WERI-Rb-1 (cell line): ENCODE results near the gene FAM111A.
"Not testable (repeated sequence)": the region's sequence is repeated elsewhere in the genome, so short reads cannot be mapped to it uniquely, and the experiment has no call there.

Source experiments
- DNase-seq: peaks from one replicate; pipeline ENCODE4 v3.0.0-alpha.2; 2020
- H3K27ac ChIP-seq: fragments of 250-450 bp; sonication (Bioruptor Pico); 2 replicates; pipeline ENCODE4 v1.5.1; 2020; ENCODE audit warnings: mild to moderate bottlenecking, moderate library complexity
- H3K27me3 ChIP-seq: fragments of 250-450 bp; sonication (Bioruptor Pico); 2 replicates; pipeline ENCODE4 v1.5.1; 2021; ENCODE audit warnings: mild to moderate bottlenecking, low read depth, moderate library complexity; ENCODE audit not compliant: insufficient read depth, severe bottlenecking
- H3K36me3 ChIP-seq: fragments of 250-450 bp; sonication (Bioruptor Pico); 2 replicates; pipeline ENCODE4 v1.5.1; 2020; ENCODE audit warnings: mild to moderate bottlenecking, moderate library complexity
- H3K4me3 ChIP-seq: 2 replicates; pipeline ENCODE4 v1.5.1; 2011; ENCODE audit warnings: low read depth, mild to moderate bottlenecking, control low read depth, low read length
- H3K9me3 ChIP-seq: fragments of 250-450 bp; sonication (Bioruptor Pico); 2 replicates; pipeline ENCODE4 v1.5.1; 2021; ENCODE audit warnings: mild to moderate bottlenecking, moderate library complexity; ENCODE audit not compliant: severe bottlenecking
- TF ChIP-seq, protein P1 (sequence below): IDR thresholded peaks from 2 replicates; pipeline ENCODE4 v1.5.1; 2011; ENCODE audit warnings: low read depth, mild to moderate bottlenecking, control low read depth, inconsistent platforms, low read length

FAM111A gene

DNA sequence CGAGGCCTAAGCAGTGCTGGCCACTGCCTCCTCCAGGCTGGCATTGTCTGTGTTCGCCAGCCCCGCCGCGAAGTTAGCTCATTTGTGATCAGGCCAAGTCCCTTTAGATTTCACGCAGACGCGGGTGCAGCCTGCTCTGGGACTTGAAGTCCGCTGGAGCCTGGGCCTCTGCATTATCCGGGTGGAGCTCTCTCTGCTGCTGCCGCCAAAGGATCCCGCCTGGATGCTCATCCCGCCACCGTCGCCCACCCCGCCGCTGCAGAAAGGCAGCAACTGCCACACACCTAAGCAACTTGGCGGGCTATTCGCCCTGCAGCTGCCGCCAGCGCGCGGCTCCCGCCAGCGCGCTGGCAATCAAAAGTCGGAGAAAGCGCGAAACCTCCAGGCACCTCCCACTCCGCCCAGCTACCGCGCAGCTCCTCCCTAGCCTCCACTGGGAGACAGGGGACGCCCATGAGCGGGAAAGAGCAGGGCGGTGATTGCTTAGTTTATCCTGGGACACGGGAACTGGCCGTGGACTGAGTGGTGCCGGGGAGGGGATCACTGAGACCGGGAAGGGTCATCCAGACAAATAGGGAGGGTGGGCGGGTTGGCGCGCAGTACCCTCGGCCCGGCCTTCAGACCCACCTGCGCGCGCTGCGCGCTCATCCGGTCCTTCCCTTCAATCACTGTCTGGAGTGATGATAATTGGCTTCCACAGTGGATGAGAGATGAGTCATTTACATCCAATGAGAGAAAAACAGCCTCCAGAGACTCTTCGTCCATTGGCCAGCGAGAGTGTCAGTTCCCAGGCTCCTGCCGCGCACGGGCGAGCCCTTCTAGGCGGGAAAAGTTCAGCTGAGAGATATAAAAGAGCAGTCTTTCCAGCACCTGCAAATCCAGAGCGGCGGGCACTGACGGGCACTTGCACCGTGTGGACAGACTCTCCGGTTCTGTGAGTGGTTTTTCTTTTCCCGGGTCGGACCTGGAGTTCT lies 36.0 kb upstream of the FAM111A start, which contains the start of gene FAM111B:
FAM111B (plus strand) TSS at position 875 of the 974 bp plus-strand sequence. CDS start 2,389 bp downstream, outside the sequence.
- Histone ChIP-seq H3K4me3 (no peak within 1 kb of the TSS), H3K36me3 (no peaks in the 10 kb centered on the region), H3K27ac (no peak within 1 kb of the TSS), H3K27me3 (peaks cover 26% of the 10 kb centered on the region), H3K9me3 (no peaks in the 10 kb centered on the region)
- no peak for DNase-seq
- TF ChIP-seq, protein P1, sequence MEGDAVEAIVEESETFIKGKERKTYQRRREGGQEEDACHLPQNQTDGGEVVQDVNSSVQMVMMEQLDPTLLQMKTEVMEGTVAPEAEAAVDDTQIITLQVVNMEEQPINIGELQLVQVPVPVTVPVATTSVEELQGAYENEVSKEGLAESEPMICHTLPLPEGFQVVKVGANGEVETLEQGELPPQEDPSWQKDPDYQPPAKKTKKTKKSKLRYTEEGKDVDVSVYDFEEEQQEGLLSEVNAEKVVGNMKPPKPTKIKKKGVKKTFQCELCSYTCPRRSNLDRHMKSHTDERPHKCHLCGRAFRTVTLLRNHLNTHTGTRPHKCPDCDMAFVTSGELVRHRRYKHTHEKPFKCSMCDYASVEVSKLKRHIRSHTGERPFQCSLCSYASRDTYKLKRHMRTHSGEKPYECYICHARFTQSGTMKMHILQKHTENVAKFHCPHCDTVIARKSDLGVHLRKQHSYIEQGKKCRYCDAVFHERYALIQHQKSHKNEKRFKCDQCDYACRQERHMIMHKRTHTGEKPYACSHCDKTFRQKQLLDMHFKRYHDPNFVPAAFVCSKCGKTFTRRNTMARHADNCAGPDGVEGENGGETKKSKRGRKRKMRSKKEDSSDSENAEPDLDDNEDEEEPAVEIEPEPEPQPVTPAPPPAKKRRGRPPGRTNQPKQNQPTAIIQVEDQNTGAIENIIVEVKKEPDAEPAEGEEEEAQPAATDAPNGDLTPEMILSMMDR = no peak

DNA sequence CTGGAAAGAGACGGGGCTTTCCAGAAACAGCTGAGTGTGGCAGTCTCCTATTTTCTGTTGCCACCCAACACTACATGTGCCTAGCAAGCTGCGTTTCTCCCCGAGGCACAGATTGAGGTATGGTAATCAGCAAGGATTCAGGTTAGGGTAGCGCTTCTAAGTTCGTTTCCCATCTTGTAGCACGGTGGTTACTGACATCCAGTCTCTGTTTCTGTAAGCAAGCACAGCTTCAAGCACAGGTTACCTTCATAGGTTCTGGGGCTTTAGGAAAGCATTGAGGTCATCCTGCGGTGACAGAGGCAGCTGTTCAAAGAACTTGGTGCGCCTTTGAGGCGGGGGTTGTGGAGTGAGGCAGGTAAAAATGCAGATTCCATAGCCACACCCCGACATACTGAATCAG lies 34.9 kb upstream of the FAM111A start:
- H3K27me3 ChIP-seq = peaks cover 30% of the 10 kb centered on the region
- DNase-seq, H3K9me3 ChIP-seq, H3K4me3 ChIP-seq, H3K27ac ChIP-seq, H3K36me3 ChIP-seq: not testable (repeated sequence)

DNA sequence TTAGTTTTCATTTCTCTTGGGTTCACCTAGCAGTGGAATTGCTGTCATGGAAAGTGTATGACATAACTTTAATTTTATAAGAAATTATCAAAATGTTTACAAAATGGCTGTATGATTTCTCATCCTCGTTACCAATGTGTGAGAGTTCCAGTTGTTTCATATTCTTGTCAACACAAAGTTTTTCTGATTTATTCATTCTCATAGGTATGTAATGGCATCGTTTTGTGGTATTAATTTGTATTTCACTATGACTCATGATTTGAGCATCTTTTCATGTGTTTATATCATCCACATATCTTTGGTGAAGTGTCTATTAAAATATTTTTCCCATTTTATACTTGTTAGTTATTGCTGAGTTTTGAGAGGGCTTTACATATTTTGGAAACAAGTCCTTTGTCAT lies 30.2 kb upstream of the FAM111A start:
- H3K27ac ChIP-seq = no peak overlapping the region
- DNase-seq = no peak
- TF ChIP-seq, protein P1 = no peak
- H3K36me3 ChIP-seq = no peaks in the 10 kb centered on the region
- H3K4me3 ChIP-seq = no peak overlapping the region
- H3K27me3 ChIP-seq = peaks cover 24% of the 10 kb centered on the region
- H3K9me3 ChIP-seq = no peaks in the 10 kb centered on the region

DNA sequence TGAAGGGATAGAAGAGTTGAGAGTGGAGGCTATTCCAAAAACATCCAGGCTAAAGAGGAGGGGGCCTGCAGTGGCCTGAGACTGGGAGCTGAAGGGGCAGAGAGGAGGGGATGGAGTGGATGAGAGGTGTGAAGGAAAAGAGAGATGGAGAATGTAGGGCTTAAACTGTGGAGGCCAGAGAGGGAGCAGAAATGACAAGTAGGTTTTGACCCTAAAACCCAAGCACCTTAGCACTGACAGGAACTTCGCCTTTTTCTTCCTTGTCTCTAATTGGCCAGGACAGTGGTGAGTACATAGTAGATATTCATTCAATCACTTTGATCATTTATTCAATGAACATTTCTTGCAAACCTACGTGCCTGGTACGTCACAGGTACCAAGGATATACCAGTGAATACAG lies 28.3 kb upstream of the FAM111A start:
- Histone ChIP-seq H3K9me3 (no peaks in the 10 kb centered on the region), H3K36me3 (no peaks in the 10 kb centered on the region), H3K4me3 (no peak overlapping the region), H3K27ac (no peak overlapping the region), H3K27me3 (peaks cover 21% of the 10 kb centered on the region)
- TF ChIP-seq, protein P1 = no peak
- no peak for DNase-seq

DNA sequence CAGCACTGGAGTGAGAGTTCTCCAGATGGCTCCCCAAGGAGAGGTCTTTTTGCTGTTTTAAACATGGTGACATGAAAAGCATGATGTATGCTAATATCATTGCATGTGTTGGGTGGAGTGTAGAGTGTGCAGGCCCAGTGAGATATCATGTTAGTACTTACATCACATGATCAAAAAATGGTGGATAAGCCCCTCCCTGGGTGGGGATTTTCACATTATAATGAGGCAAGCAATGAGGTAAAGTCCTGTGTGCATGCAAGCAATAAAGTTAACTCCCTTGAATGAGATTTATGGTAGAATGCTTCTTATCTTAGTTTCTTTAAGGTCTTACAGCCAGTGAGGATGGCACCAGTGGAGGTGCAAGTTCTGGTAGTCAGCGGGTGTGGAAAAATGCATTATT lies 27.1 kb upstream of the FAM111A start:
- Histone ChIP-seq H3K27ac (no peak overlapping the region), H3K36me3 (no peaks in the 10 kb centered on the region), H3K27me3 (peaks cover 16% of the 10 kb centered on the region), H3K4me3 (no peak overlapping the region), H3K9me3 (no peaks in the 10 kb centered on the region)
- TF ChIP-seq, protein P1 = no peak
- DNase-seq = no peak

DNA sequence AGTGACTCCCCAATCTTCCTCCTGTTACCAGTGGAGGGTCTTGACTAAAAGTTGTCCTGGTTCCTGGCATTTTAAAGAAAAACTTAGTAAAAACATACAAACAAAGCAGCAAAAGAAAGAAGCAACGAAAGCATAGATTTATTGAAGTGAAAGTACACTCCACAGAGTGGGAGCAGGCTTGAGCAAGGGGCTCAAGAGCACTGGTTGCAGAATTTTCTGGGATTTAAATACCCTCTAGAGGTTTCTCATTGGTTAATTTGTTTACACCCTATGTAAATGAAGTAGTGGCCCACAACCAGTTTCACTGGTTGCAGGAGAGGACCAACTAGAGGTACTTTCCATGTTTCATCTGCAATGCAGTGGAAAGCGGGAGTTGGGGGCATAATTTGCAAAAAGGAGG lies 24.9 kb upstream of the FAM111A start:
- Histone ChIP-seq H3K27ac (no peak overlapping the region), H3K27me3 (peaks cover 16% of the 10 kb centered on the region), H3K4me3 (no peak overlapping the region), H3K9me3 (no peaks in the 10 kb centered on the region), H3K36me3 (no peaks in the 10 kb centered on the region)
- TF ChIP-seq, protein P1 = no peak
- DNase-seq = no peak
